PFSK-1 (cell line): Measurements from ENCODE around the gene COMMD4.

Experiments
- FOXP2 ChIP-seq: optimal IDR thresholded peaks from 2 replicates; pipeline ENCODE3; 2011; ENCODE audit warnings: borderline replicate concordance, control low read depth, inconsistent platforms; ENCODE audit not compliant: insufficient read depth; ENCODE audit errors: extremely low read length, extremely low read depth
- POLR2AphosphoS5 ChIP-seq: IDR thresholded peaks from 2 replicates; pipeline ENCODE4 v1.6.1; 2012; ENCODE audit warnings: low read depth, mild to moderate bottlenecking, control low read depth, low read length, moderate library complexity
- SIN3A ChIP-seq: IDR thresholded peaks from 2 replicates; pipeline ENCODE4 v1.6.1; 2012; ENCODE audit warnings: mild to moderate bottlenecking, low read length, moderate library complexity, borderline replicate concordance; ENCODE audit not compliant: insufficient read depth
- TAF1 ChIP-seq: IDR thresholded peaks from 2 replicates; pipeline ENCODE4 v1.6.1; 2012; ENCODE audit warnings: low read length, control low read depth, borderline replicate concordance; ENCODE audit not compliant: insufficient read depth
- TF ChIP-seq, protein P1 (sequence below), 2 experiments: IDR thresholded peaks; 2 replicates each; pipeline versions ENCODE4 v1.6.1 to v1.8.0; 2011 to 2012; ENCODE audit warnings: low read depth in 2 of 2, low read length in 2 of 2, control low read depth in 1 of 2, inconsistent platforms in 1 of 2, mild to moderate bottlenecking in 1 of 2, moderate library complexity in 1 of 2; ENCODE audit not compliant: insufficient read depth in 1 of 2

Gene COMMD4

DNA sequence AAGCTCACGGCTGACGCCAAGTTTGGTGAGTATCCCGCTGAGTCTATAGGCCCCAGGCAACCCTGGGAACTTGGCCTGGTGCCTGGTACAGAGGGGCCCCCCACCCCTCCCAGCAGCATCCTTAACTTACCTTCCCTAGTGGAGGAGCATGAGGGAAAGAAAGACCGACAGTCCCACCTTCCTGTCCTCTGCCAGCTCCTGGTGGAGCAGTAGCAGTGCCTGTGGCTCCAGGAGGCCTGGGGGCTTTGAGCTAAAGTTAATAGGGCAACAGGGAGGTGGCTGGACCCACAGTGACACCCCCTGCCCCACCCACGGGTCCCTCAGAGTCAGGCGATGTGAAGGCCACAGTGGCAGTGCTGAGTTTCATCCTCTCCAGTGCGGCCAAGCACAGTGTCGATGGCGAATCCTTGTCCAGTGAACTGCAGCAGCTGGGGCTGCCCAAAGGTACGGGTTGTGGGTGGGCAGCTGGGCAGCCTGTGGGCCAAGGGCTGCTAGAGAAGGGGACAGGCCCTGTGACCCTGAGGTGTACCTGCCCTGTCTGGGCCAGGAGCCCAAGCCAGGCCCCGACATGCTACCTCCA is 2.9 kb downstream of the COMMD4 start:
- no peak for TF ChIP-seq SIN3A
- no peak for TF ChIP-seq TAF1
- TF ChIP-seq FOXP2 = no peak
- TF ChIP-seq, protein P1, sequence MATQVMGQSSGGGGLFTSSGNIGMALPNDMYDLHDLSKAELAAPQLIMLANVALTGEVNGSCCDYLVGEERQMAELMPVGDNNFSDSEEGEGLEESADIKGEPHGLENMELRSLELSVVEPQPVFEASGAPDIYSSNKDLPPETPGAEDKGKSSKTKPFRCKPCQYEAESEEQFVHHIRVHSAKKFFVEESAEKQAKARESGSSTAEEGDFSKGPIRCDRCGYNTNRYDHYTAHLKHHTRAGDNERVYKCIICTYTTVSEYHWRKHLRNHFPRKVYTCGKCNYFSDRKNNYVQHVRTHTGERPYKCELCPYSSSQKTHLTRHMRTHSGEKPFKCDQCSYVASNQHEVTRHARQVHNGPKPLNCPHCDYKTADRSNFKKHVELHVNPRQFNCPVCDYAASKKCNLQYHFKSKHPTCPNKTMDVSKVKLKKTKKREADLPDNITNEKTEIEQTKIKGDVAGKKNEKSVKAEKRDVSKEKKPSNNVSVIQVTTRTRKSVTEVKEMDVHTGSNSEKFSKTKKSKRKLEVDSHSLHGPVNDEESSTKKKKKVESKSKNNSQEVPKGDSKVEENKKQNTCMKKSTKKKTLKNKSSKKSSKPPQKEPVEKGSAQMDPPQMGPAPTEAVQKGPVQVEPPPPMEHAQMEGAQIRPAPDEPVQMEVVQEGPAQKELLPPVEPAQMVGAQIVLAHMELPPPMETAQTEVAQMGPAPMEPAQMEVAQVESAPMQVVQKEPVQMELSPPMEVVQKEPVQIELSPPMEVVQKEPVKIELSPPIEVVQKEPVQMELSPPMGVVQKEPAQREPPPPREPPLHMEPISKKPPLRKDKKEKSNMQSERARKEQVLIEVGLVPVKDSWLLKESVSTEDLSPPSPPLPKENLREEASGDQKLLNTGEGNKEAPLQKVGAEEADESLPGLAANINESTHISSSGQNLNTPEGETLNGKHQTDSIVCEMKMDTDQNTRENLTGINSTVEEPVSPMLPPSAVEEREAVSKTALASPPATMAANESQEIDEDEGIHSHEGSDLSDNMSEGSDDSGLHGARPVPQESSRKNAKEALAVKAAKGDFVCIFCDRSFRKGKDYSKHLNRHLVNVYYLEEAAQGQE (IDR thresholded peaks at IDR 0.05; ENCODE audit: insufficient read depth in 1 of 2, low read depth in 2 of 2, low read length in 2 of 2) = no peak
- no peak for TF ChIP-seq POLR2AphosphoS5

DNA sequence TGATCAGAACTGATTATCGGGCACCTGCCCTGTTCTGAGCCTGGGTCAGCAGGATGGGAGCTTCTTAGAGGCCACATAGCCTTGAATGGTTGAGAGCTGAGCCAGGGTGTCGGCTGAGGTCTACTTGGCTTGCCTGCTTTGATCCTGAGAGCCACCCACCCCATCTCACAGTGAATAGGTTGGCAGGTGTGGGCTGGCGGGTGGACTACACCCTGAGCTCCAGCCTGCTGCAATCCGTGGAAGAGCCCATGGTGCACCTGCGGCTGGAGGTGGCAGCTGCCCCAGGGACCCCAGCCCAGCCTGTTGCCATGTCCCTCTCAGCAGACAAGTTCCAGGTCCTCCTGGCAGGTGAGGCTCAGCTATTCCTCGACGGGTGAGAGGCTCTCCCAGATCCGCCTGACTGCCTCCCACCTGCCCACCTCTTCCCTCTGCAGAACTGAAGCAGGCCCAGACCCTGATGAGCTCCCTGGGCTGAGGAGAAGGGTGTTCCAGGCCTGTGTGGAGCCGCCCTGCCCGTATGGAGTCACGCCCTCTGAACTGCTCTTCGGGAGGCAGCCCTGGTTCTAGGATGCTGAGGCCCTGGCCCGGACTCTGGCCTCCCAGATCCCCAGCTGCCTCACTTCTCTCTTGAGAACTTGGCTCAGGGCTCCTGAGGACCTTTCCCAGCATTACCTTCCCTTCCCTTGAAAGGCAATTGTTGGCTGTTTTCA is 3.8 kb downstream of the COMMD4 start:
- TF ChIP-seq POLR2AphosphoS5 (no peak), FOXP2 (no peak), TAF1 (no peak), SIN3A (no peak)
- TF ChIP-seq, protein P1 (IDR thresholded peaks at IDR 0.05; ENCODE audit: insufficient read depth in 1 of 2, low read depth in 2 of 2, low read length in 2 of 2) = no peak

DNA sequence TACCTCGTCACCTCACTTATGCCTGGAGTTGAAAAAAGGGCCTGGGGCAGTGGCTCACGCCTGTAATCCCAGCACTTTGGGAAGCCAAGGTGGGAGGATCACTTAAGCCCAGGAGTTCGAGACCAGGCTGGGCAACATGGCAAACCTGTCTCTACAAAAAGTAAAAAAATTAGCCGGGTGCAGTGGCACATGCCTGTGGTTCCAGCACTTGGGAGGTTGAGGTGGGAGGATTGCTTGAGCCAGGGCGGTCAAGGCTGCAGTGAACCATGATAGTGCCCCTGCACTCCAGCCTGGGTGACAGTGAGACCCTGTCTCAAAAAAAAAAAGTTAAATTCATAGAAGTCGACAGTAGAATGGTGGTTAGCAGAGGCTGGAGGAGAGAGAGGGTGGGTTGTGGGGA is 6.4 kb downstream of the COMMD4 start:
- TF ChIP-seq, protein P1 (IDR thresholded peaks at IDR 0.05; ENCODE audit: insufficient read depth in 1 of 2, low read depth in 2 of 2, low read length in 2 of 2) = no peak
- TF ChIP-seq FOXP2 (no peak), POLR2AphosphoS5 (no peak), TAF1 (no peak), SIN3A (no peak)

DNA sequence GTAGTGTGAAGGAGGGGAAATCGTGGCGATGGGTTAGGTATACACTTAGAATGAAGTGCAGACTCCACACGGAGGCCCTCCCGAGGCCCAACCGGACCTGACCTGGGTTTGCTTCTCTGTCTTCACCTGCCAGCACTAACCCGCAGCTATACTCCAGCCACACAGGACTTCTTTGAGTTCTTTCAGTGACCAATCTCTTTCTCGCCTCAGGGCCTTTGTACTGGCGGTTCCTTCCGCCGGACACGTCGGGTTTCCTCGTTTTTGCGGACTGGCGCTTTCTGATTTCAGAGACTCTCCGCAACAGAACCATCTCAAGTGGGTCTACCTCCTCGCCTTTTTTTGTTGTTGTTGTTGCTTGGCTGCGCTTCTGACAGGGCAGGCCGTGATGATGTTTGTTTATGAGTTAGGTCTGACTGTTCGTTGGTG is 10.9 kb downstream of the COMMD4 start, which contains the start of gene NEIL1:
Gene NEIL1, plus strand, starts transcription at position 244 of the 426 bp plus-strand sequence. CDS start 1,867 bp downstream, outside the sequence.
- TF ChIP-seq TAF1 (no peak), SIN3A (no peak), FOXP2 (no peak), POLR2AphosphoS5 (no peak)
- TF ChIP-seq, protein P1 (IDR thresholded peaks at IDR 0.05; ENCODE audit: insufficient read depth in 1 of 2, low read depth in 2 of 2, low read length in 2 of 2) = no peak
